ENCODE data around the gene MTX1. TPM values are rescaled to one million over a fixed set of nuclear protein-coding genes. Genes with fewer than 3 reads are reported as not detected.

Gene MTX1
- total RNA-seq, 2 experiments from 2014 or later = 43.9 to 70.2 TPM

GRCh38 chr1:155179112-155180031 is 29.1 kb upstream of the MTX1 start:
- Histone ChIP-seq H3K27ac (ENCODE audit: low read depth, low read length, poor library complexity, severe bottlenecking) (no peak overlapping the region), H3K4me3 (ENCODE audit: low read depth, low read length, poor library complexity, severe bottlenecking) (no peak overlapping the region), H3K9me3 (ENCODE audit: low read length) (no peaks in the 10 kb centered on the region), H3K9me2 (ENCODE audit: insufficient read depth, low read length) (no peaks in the 10 kb centered on the region), H3K79me2 (ENCODE audit: insufficient read depth, low read depth, low read length) (no peaks in the 10 kb centered on the region), H2AFZ (ENCODE audit: low read length) (no peak overlapping the region), H3K4me1 (ENCODE audit: insufficient read depth, low read length, poor library complexity, severe bottlenecking) (peaks cover 15% of the 10 kb centered on the region), H3K36me3 (ENCODE audit: insufficient read depth, low read length) (no peaks in the 10 kb centered on the region), H4K20me1 (ENCODE audit: insufficient read depth, low read length) (no peaks in the 10 kb centered on the region), H3K4me2 (ENCODE audit: low read length) (no peak overlapping the region)
- no peak for DNase-seq (ENCODE audit: low spot score)
- CTCF ChIA-PET (ENCODE audit: unreplicated experiment) = no interaction called here
- BruUV-seq (replicated peaks) = no TSS peak
- intact Hi-C loops (cut with micrococcal nuclease; ENCODE audit: unreplicated experiment) = loop anchor here (5.0 kb wide), 1 partner anchor 143 kb away; the partner anchor contains the start of gene RUSC1
- POLR2A ChIA-PET = interaction anchor here (1.2 kb wide), 1 partner anchor 22 kb away, joined by 3 read pairs; no protein-coding TSS in a partner anchor
- no peak for TF ChIP-seq EZH2phosphoT487 (IDR thresholded peaks at IDR 0.05; ENCODE audit: borderline replicate concordance, low read depth, low read length)
- TF ChIP-seq CTCF (conservative IDR thresholded peaks at IDR 0.05; ENCODE audit: low read length) = no peak

- Histone ChIP-seq H4K20me1 (ENCODE audit: insufficient read depth, low read length) (no peaks in the 10 kb centered on the region), H2AFZ (ENCODE audit: low read length) (no peak overlapping the region), H3K4me1 (ENCODE audit: insufficient read depth, low read length, poor library complexity, severe bottlenecking) (peaks cover 24% of the 10 kb centered on the region), H3K4me2 (ENCODE audit: low read length) (no peak overlapping the region), H3K9me2 (ENCODE audit: insufficient read depth, low read length) (no peaks in the 10 kb centered on the region), H3K36me3 (ENCODE audit: insufficient read depth, low read length) (no peaks in the 10 kb centered on the region), H3K79me2 (ENCODE audit: insufficient read depth, low read depth, low read length) (no peaks in the 10 kb centered on the region), H3K9me3 (ENCODE audit: low read length) (no peaks in the 10 kb centered on the region), H3K27ac (ENCODE audit: low read depth, low read length, poor library complexity, severe bottlenecking) (no peak overlapping the region), H3K4me3 (ENCODE audit: low read depth, low read length, poor library complexity, severe bottlenecking) (no peak overlapping the region)
- intact Hi-C loops (cut with micrococcal nuclease; ENCODE audit: unreplicated experiment) = no loop called here
- POLR2A ChIA-PET = interaction anchor here (0.6 kb wide), 1 partner anchor 44 kb away, joined by 4 read pairs; no protein-coding TSS in a partner anchor
- no peak for DNase-seq (ENCODE audit: low spot score)
- TF ChIP-seq EZH2phosphoT487 (IDR thresholded peaks at IDR 0.05; ENCODE audit: borderline replicate concordance, low read depth, low read length) = no peak
- no peak for TF ChIP-seq CTCF (conservative IDR thresholded peaks at IDR 0.05; ENCODE audit: low read length)
- BruUV-seq (replicated peaks) = no TSS peak
- CTCF ChIA-PET (ENCODE audit: unreplicated experiment) = no interaction called here
Observed at GRCh38 chr1:155181371-155182051, 27.0 kb upstream of the MTX1 start.

All from OCI-LY7 (cell line).